GM21717 (cell line): ENCODE results near the gene ADAMTSL1.

ENCODE experiments used
- ATAC-seq: cut with Tn5 transposase; IDR thresholded peaks from one replicate; pipeline ENCODE4 v1.9.1; 2021; ENCODE audit warnings: mild to moderate bottlenecking, moderate library complexity; ENCODE audit not compliant: unreplicated experiment

Gene ADAMTSL1

GRCh38 chr9:18499980-18500379 is 26.0 kb downstream of the ADAMTSL1 start:
- ATAC-seq = no peak

- ATAC-seq = no peak
Observed at GRCh38 chr9:18500451-18500850, 26.5 kb downstream of the ADAMTSL1 start.

- ATAC-seq = no peak
Observed at GRCh38 chr9:18501949-18502348, 28.0 kb downstream of the ADAMTSL1 start.

GRCh38 chr9:18502546-18502945 is 28.6 kb downstream of the ADAMTSL1 start:
- no peak for ATAC-seq

- no peak for ATAC-seq
Observed at GRCh38 chr9:18504707-18505106, 30.8 kb downstream of the ADAMTSL1 start.

- ATAC-seq = no peak
Observed at GRCh38 chr9:18507151-18507550, 33.2 kb downstream of the ADAMTSL1 start.

- no peak for ATAC-seq
Observed at GRCh38 chr9:18516514-18516913, 42.6 kb downstream of the ADAMTSL1 start.

GRCh38 chr9:18516965-18517364 is 43.0 kb downstream of the ADAMTSL1 start:
- no peak for ATAC-seq

GRCh38 chr9:18520416-18521047 is 46.6 kb downstream of the ADAMTSL1 start:
- no peak for ATAC-seq

GRCh38 chr9:18526685-18527084 is 52.7 kb downstream of the ADAMTSL1 start:
- no peak for ATAC-seq

- ATAC-seq = no peak
Observed at GRCh38 chr9:18531136-18532065, 57.4 kb downstream of the ADAMTSL1 start.

- no peak for ATAC-seq
Observed at GRCh38 chr9:18534611-18535010, 60.7 kb downstream of the ADAMTSL1 start.

- ATAC-seq = no peak
Observed at GRCh38 chr9:18536554-18536953, 62.6 kb downstream of the ADAMTSL1 start.

GRCh38 chr9:18539203-18539693 is 65.3 kb downstream of the ADAMTSL1 start:
- ATAC-seq = no peak

- ATAC-seq = no peak
Observed at GRCh38 chr9:18542837-18543405, 69.0 kb downstream of the ADAMTSL1 start.

- no peak for ATAC-seq
Observed at GRCh38 chr9:18543406-18544192, 69.6 kb downstream of the ADAMTSL1 start.

GRCh38 chr9:18544456-18544855 is 70.5 kb downstream of the ADAMTSL1 start:
- no peak for ATAC-seq

GRCh38 chr9:18545636-18546360 is 71.8 kb downstream of the ADAMTSL1 start:
- ATAC-seq = no peak

GRCh38 chr9:18548456-18548855 is 74.5 kb downstream of the ADAMTSL1 start:
- ATAC-seq = no peak

GRCh38 chr9:18549772-18550171 is 75.8 kb downstream of the ADAMTSL1 start:
- ATAC-seq = no peak
